Vagina (tissue), 2 donors: ENCODE results near the gene CDC7.

Source experiments
- CTCF ChIP-seq, 3 experiments: fragments of 450-650 bp in 2 of 3; fragments of 200-600 bp in 1 of 3; sonication (generic) in 1 of 3; IDR thresholded peaks; one replicate each; pipeline ENCODE4 v1.5.1; 2017 to 2019; ENCODE audit warnings: antibody characterized with exemption in 3 of 3, mild to moderate bottlenecking in 2 of 3, moderate library complexity in 2 of 3
- POLR2A ChIP-seq, 2 donors: fragments of 450-650 bp; IDR thresholded peaks; one replicate each; pipeline ENCODE4 v1.6.1; 2017; ENCODE audit warnings: antibody characterized with exemption in 2 of 2, mild to moderate bottlenecking in 2 of 2, moderate library complexity in 2 of 2

- TF ChIP-seq POLR2A (IDR thresholded peaks at IDR 0.05) (no peak), CTCF (IDR thresholded peaks at IDR 0.05) (no peak)
These were observed 58.5 kb downstream of the CDC7 start for GRCh38 chr1:91559046-91559750.
